NAMALWA (cell line): ENCODE data around the gene RTN4.
A peak's percentile ranks its signal among the peaks of the same experiment; 100 is the strongest.

Experiments used
- DNase-seq: peaks from one replicate; pipeline ENCODE4 v3.0.0-alpha.2; 2015; ENCODE audit warnings: low spot score

The RTN4 gene

GRCh38 chr2:54969295-54969939 is 80.8 kb downstream of the RTN4 start:
- DNase-seq: no peak

- DNase-seq: no peak
These were observed 81.6 kb downstream of the RTN4 start for GRCh38 chr2:54968561-54969218.

- no peak for DNase-seq
These were observed 82.4 kb downstream of the RTN4 start for GRCh38 chr2:54967759-54968365.

GRCh38 chr2:54967269-54967668 is 83.0 kb downstream of the RTN4 start:
- DNase-seq: no peak

GRCh38 chr2:54966837-54967236 is 83.4 kb downstream of the RTN4 start:
- no peak for DNase-seq

GRCh38 chr2:54966165-54966832 is 84.0 kb downstream of the RTN4 start:
- no peak for DNase-seq

- no peak for DNase-seq
These were observed 84.8 kb downstream of the RTN4 start for GRCh38 chr2:54965425-54965824.

GRCh38 chr2:54964816-54965215 is 85.4 kb downstream of the RTN4 start:
- DNase-seq: no peak

GRCh38 chr2:54964271-54964670 is 86.0 kb downstream of the RTN4 start:
- no peak for DNase-seq

- no peak for DNase-seq
These were observed 86.8 kb downstream of the RTN4 start for GRCh38 chr2:54963476-54963875.

GRCh38 chr2:54962935-54963440 is 87.3 kb downstream of the RTN4 start:
- no peak for DNase-seq

- no peak for DNase-seq
These were observed 87.7 kb downstream of the RTN4 start for GRCh38 chr2:54962511-54962910.

- DNase-seq: no peak
These were observed 90.1 kb downstream of the RTN4 start for GRCh38 chr2:54960164-54960563.

GRCh38 chr2:54958717-54959371 is 91.4 kb downstream of the RTN4 start:
- peak; percentile 19 for DNase-seq

GRCh38 chr2:54957321-54957999 is 92.8 kb downstream of the RTN4 start:
- no peak for DNase-seq

GRCh38 chr2:54956111-54956627 is 94.1 kb downstream of the RTN4 start:
- DNase-seq: no peak

GRCh38 chr2:54955358-54956110 is 94.7 kb downstream of the RTN4 start:
- no peak for DNase-seq

GRCh38 chr2:54954705-54955357 is 95.4 kb downstream of the RTN4 start:
- no peak for DNase-seq

- no peak for DNase-seq
These were observed 96.1 kb downstream of the RTN4 start for GRCh38 chr2:54954158-54954557.

GRCh38 chr2:54952978-54953456 is 97.2 kb downstream of the RTN4 start:
- DNase-seq: no peak
